Stimulated activated CD4-positive, alpha-beta T cell treated with anti-CD3 and anti-CD28 coated beads, Interleukin-2, amount 100 ng/mL, for 4 hours (primary cell): ENCODE measurements around the gene CERS2.
A peak's percentile ranks its signal among the peaks of the same experiment; 100 is the strongest.

Source experiments
- DNase-seq: peaks from one replicate; pipeline ENCODE4 v3.0.0-alpha.2; 2020; ENCODE audit warnings: low read depth

The CERS2 gene, protein sequence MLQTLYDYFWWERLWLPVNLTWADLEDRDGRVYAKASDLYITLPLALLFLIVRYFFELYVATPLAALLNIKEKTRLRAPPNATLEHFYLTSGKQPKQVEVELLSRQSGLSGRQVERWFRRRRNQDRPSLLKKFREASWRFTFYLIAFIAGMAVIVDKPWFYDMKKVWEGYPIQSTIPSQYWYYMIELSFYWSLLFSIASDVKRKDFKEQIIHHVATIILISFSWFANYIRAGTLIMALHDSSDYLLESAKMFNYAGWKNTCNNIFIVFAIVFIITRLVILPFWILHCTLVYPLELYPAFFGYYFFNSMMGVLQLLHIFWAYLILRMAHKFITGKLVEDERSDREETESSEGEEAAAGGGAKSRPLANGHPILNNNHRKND

DNA sequence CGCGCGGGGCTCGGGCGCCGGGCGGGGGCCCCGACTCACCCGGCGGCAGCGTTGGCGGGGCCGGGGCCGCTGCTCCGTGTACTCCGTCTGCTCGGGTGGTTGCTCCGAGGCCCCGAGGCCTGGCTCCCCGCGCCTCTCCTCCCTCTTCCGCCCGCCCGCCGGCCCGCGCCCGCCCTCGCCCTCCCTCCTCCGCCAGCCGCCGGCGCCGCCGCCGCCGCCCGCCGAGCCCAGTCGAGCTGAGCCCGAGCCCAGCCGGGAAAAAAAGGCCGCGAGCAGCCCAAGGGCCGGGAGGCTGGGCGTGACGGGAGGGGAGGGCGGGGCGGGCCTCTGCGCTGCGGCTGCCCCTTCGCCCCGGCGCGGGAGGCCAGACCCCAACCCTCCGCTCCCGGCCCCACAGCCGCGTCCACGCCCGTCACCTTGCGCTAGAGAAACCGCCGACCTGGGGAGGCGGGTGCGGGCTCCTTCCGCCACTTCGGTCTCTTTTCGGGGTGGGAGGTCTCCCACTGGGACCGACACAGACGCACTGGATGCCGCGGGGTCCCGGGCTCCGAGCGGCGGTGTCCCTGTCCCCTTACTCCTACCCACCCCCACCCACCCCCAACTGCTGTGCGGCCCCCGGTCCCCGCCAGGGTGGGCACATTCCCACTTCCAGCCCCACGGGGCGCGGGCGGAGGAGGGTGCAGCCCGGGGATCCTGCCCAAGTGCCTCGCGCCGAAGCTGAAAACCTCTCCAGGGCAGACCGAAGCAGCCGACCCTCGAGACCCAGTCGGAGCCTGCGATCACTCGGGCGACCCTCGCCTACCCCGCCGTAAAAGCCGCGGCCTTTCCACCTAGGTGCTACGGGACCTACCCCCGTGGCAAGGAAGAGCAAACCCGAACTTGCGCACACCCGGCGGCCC is at the start of gene CERS2:
Gene CERS2, minus strand, starts transcription at position 256 of the 899 bp plus-strand sequence. CDS start 5,745 bp downstream, outside the sequence.
- peak; percentile 65 for DNase-seq

DNA sequence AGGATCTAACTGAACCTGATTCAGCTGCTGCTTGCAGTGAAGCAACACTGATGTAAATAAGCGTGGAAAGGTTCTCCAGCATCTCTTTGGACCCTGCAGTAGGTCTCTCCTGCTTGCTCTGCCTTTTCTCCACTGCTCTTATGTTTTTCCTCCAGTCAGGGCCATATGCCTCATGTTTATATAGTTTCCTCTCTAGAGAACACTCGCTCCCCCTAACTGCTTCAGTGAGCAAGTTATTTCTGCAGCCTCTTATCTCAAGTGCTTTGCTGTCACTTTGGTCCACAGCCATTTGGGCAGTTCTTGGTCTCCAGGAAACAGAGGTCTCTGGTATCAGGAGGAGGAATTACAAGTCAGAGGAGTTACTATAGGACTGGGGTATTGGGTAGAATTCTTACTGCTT is 38.9 kb upstream of the CERS2 start:
- no peak for DNase-seq

DNA sequence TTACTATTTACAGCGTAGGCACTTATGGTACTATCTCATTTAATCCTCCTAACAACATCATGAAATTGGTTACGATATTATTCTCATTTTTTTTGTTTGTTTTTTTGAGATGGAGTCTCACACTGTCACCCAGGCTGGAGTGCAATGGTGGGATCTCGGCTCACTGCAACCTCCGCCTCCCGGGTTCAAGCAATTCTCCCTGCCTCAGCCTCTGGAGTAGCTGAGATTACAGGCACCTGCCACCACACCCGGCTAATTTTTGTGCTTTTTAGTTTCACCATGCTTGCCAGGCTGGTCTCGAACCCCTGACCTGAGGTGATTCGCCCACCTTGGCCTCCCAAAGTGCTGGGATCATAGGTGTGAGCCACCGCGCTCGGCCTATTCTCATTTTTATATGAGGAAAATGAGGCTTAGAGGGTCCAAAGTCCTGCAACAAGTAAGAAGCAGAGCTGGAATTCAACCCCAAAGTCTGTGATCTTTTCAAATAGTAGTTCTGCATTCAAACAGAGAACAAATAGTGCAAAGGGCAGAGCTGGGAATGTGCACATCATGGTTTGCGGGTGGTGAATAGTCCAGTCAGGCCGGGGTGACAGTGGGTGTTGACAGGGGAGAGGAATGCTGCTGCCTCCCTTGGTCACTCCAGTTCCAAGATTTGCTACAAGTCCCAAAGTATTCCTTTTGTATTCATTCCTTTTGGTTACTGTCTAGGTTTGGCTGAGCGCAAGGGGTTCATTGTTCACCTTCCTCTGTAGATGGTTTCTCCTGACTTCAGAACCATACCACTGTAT is 38.2 kb upstream of the CERS2 start:
- no peak for DNase-seq

DNA sequence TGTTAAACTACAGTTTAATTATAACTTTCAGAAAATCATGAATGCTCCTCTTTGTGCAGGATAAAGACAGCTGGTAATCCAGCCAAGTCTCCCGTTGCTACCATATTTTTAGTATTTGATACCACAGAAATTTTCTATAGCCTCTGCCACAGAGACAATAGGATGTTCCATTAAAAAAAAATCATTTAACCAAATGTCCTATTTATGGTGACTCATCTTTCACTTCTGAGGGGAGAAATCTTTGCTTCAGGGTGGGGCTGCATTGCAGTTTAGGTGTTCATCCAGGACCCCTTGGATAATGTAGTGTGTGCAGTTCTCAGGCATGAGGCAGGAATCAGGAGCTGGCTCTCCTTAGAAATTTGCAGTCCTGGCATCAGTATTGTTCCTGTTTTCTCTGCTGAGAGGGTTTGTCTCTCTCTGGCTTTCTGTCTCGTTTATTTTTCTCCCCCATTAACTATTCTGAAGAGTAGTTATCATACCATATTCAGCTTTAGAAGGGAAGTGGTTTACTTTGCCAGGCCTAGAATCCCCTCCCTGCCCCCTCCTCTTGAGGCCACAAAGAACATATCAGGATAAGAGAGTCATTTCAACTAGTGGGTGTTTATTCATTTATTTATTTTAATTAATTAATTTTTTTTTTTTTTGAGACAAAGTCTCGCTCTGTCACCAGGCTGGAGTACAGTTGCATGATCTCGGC is 36.7 kb upstream of the CERS2 start:
- no peak for DNase-seq

DNA sequence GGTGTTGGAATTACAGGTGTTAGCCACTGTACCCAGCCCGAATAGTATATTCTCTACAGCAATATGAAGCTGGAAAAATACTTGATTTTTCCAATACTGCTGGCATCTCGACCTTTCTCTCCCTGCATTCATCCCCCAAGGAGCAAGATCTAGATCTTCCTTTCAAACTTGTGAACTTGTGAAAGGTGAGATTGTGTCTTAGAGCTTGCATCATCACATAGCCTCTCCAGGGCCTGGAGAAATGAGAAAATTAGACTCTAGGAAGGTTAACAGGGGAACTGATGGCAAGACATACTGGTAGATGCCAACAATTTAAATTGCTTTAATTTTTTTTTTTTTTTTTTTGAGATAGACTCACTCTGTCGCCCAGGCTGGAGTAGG is 35.7 kb upstream of the CERS2 start:
- no peak for DNase-seq

DNA sequence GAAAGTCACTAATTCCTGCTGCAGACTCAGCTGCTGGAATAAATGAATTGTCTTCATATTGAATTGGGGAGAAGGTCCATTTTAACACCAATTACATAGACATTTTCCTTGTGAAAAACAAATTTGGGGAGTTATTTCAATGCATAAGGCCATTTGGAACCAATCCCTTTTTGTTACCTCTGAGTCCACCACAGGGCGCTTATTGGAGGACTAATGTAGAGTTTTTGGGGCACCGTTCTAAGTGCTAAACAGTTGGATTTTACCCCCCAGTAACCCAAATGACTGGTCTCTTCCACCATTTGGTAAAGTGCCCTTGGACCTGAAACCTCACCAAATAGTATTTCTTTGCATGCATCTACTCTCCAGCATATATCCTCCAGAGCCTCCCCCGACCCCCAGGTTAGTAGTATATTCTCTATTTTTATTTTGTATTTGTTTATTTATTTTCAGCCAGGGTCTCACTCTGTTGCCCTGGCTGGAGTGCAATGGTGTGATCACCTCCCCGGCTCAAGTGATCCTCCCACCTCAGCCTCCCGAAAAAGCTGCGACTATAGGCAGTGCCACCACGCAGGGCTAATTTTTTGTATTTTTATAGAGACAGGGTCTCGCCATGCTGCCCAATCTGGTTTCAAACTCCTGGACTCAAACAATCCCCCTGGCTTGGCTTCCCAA is 35.2 kb upstream of the CERS2 start:
- no peak for DNase-seq

DNA sequence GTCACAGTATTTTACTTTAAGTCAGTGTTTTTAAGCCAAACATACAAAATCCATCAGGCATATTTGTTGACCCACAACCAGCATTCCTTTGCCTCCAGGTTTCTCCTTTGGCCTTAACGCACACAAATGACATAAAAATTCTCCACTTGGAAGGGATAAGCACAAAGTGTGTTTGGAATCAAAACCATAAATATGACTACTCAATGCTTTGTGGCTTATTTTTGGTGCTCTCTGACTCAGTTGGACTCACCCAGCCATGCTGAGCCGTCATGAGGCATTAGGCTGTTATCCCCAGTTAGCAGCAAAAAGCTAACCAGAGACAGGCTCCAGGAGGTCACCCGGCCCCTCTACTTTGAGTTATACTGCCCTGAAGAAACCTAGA is 34.6 kb upstream of the CERS2 start:
- no peak for DNase-seq

DNA sequence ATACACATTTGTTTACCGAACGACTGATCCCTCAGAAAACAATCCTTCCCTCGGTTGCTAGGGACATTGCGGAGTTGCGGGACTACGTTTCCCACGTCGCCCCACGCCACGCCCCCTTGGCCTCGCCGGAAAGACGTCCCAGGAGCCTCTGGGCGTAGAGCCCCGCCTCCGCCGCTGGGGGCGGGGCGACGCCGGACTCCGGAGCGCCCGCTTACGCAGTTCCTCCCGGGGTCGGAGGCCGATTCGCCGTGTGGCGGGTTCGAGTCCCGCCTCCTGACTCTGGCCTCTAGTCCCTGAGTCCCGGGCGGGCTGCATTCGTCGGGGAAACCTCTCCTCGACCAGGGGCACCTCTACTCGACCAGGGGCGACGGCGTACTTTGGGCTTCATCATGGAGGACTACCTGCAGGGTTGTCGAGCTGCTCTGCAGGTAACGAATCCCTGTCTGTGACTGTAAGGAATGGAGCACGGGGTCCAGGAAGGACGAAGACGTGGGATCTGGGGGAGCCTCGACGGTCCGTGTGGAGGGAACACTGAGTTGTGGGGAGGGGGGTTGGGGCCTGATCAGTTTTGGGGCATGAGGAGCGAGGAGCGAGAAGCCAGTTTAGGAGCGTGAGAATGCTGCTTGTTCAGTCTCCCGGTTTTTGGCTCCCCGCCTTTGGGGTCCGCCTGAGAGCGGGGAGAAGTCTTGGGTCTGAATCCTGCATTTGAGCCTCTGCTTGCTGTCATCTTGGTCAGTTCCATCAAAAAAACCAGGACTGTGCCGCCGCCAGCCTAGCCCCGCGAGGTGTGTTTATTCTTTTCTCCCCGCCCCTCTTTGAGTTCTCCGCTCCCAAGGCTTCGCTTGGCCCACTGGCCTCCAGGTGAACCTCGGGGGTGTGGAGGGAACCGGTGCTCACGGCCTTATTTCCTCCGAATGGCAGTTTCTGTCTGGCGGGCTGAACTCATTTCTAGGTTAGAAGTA is 33.9 kb upstream of the CERS2 start, which contains the start of gene PRUNE1:
Gene PRUNE1, plus strand, starts transcription at position 206 of the 962 bp plus-strand sequence. Its CDS starts 184 bp downstream, at position 390.
- peak; percentile 92 for DNase-seq

DNA sequence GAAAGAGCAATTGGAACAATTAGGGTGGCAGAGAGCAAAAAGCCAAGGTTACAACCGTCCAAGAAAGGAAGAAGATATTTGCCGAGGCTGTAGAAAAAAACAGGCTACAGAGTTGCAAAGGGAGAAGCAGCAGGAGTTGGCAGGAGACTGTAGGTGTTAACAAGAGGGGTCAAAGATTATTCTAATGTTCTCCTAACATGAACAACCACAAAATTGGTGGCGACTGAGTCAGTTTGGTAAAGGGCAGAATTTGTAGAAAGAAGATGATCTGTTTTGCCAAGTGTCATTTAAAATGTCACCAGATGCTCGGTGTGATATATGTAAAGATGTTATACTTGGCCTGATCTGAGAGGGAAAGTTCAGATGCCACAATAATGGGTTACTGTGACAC is 33.2 kb upstream of the CERS2 start:
- DNase-seq, result no peak

DNA sequence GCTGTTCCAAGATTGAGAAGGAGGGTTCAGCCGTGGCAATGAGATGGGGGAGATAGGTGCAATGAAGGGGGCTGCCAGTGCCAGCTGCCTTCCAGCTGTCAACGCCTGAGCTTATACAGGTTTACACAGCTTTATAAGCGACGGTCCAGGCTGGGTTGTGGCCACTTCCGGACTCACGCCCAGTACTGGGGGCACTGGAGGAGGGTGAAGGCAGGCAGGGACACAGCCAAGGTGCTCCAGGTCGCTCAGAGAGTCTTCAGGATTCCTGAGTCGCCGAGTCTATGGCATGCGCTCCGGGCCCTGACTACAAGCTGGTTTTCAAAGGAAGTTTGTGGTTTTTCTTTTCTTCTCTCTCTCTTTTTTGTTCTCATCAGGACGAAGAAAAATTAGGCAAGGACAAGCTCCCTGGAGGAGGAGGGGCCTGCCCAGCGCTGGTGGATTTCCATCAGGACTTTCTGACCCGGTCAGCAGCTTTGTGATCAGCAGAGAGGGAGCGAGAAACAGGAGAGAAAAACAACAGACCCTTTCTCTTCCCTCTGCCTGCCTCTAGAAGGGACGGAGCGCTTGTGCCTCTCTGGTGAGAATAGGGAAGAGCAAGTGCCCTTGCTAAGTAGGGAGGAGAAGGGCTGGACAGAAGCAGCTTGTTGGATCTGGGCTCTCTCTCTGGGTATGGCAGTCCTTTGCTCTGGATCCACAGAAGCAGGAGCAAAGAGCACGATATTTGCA is 31.9 kb upstream of the CERS2 start, which contains the start of gene MINDY1:
Gene MINDY1, minus strand, starts transcription at position 576 of the 726 bp plus-strand sequence. CDS start 4,285 bp downstream, outside the sequence.
- DNase-seq, result no peak

DNA sequence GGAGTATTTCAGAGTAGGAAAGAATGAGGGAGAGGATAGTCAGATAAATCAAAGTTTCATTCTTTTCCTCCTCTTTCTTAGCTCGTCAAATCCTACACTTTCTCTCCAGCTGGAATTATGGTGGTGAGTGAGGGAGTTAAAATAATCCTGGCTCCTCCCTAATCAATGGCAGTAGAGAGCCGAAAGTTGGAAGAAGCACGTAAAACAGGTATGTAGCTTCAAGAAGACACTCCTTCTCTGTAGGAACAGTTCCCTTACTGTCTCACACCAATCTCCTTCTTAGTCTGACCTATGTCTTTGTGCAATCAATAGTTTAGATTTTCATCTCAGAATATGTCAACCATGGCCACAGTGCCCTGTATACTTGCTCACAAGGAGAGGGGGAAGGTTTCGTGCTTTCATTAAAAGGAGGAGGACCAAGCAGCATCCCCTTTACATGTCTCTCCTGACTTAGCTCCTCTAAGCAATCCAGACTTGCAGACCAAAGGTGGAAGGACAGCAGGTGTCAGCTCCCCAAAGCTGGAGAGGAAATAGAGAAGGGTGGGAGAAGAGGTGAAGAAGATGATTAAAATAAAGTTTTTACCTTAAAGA is 31.2 kb upstream of the CERS2 start:
- no peak for DNase-seq

DNA sequence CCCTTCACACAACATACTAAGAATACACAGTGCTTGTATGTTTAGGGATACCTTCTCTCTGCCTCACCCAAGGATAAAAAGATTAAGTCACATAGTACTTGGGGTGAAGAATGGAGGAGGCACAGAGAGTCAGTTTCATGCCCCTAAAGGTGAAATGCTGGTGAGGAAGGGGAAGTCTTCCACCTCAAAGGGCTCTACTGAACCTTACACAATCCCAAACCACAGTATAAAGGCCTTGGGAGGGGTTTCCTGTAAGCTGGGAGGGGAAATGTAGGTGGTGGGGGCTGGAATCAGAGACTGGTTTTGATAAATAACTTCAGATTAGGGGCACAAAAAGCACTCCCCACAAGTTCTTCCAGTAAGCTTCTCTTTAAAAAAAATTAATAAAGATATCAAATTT is 28.5 kb upstream of the CERS2 start:
- no peak for DNase-seq

DNA sequence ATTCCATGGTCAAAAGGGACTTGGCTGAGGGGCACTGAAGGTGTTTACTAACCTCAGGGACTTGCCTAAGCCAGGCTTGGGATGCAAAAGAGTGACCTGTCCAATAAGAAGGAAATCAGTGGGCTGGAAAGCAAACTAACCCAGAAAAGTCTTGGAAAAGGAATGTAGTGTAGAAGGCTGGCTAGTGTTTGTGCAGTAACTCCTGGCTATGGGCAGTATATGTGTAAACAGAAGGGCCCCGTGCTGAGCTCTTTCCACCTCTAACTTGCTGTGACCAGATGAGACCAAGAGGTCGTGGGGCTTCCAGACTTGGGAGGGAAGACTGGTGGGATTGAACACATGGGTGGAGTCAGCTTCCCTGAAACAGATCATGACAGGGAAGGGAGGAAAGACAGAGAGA is 28.0 kb upstream of the CERS2 start:
- no peak for DNase-seq

DNA sequence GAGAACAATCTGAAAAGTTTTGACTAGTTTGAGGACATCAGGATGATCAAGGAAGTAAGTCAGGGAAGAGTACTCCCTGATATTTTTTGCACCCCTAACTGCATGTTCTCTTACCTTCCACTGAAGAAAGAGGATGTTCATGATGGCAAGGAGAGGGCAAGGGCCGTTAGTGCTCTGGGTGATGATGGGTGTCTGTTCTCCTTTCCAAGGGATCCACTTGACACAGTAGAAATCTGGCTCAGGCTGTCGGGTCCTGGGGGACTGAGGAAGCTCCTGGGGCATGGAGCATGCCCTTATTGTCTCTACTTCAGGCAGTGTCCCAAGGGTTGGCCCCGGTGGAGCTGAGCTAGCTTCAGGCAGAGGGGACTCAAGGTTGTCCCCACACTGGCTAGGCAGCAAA is 27.4 kb upstream of the CERS2 start:
- no peak for DNase-seq

DNA sequence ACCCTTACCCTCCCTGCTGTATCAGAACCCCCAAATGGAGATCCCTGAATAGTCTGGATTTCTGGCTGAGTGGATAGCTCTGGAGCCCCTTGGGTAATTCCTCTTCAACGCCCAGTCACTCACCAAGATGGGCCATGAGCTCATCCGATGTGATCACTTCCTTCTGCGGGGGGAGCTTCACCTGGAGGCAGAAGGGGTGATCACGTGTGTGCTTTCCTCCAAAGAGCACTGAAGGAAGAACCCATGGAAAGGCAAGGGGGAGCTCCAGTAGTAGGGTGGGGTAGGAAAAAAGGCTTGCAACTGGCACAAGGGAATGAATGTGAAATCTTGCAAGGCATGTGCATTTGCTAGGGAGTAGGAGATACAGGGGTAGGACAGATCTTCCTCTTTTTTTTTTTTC is 27.0 kb upstream of the CERS2 start:
- DNase-seq, result no peak

DNA sequence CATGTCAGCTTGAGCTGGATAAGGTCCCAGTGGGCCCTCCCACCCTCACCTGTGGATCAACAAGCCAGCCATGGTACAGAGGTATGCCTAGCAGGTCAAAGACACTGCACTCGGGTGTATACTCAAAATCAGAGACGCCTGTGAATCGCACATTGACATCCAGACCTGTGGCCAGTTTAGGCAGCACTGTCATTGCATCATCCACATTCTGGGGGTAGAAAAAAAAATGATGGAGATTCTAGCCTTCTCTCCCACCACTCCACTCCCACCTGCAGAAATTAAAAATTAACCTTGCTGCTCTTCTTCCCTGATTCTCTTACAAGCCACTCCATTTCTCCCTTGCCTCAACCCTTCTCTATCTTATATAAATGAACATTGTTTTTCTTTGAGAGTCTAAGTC is 25.8 kb upstream of the CERS2 start:
- DNase-seq, result no peak

DNA sequence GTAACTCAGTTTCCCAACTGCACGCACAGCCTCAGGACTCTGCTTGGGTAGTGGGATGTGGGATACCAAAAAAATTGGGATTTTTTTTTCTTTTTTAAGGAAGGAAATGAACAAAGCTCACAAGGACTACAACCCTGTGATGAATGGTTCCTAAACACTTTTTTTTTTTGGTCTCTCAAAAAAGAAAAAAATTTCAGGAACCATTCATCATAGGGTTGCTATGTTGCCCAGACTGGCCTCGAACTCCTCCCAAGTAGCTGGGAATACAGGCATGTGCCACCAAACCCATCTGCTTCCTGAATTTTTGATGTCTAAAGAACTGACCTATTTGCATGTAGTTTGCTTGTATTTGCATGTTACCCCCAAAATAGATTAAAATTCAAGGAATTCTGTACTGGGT is 25.3 kb upstream of the CERS2 start:
- no peak for DNase-seq

DNA sequence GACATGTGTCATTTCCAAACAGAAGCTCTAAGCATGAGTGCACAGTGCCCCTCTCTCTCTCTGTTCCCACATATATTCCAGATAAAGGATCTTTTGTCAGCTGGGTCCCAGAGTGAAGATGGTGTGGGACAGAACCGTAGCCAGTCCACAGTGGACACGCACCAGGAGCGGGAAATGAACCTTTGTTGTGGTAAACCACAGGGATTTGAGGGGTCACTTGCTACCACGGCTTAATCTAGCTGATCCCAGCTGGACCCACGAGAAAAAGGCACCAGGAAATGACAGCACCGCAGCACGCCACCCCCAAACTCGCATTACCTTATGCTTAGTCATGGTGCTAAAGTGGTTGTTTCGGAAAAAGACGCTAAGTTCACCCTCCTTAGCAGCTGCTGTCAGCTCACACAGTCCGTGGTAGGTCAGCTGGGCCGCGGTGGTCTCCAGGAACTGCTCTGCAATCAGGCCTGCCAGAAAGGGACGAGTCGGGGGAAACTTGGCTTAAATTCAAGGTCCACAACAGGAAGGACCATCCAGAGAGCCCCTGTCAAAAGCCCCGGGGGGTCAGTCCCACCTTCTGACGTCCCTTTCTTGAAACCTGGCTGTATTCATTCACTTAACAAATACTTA is 24.5 kb upstream of the CERS2 start:
- no peak for DNase-seq
